HUES48 (cell line): ENCODE results near the gene NPTXR.

ENCODE experiments used
- H3K27ac ChIP-seq: one replicate; pipeline ENCODE4 v1.7.0; 2013; ENCODE audit warnings: low read depth, low read length, inconsistent platforms
- H3K27me3 ChIP-seq: 2 replicates; pipeline ENCODE4 v1.6.1; 2013; ENCODE audit warnings: mild to moderate bottlenecking, low read length; ENCODE audit not compliant: control insufficient read depth, insufficient read depth
- H3K36me3 ChIP-seq: 2 replicates; pipeline ENCODE4 v1.6.1; 2013; ENCODE audit warnings: low read length; ENCODE audit not compliant: control insufficient read depth, insufficient read depth
- H3K4me1 ChIP-seq: 2 replicates; pipeline ENCODE4 v1.6.1; 2013; ENCODE audit warnings: mild to moderate bottlenecking, low read length; ENCODE audit not compliant: control insufficient read depth, insufficient read depth
- H3K4me3 ChIP-seq: 2 replicates; pipeline ENCODE4 v1.5.1; 2013; ENCODE audit warnings: mild to moderate bottlenecking, low read depth, low read length
- H3K9ac ChIP-seq: 2 replicates; pipeline ENCODE4 v1.6.1; 2013; ENCODE audit warnings: mild to moderate bottlenecking, low read depth, low read length, moderate library complexity
- H3K9me3 ChIP-seq: 2 replicates; pipeline ENCODE4 v1.6.1; 2013; ENCODE audit warnings: low read length; ENCODE audit not compliant: control insufficient read depth, insufficient read depth

The NPTXR gene

DNA sequence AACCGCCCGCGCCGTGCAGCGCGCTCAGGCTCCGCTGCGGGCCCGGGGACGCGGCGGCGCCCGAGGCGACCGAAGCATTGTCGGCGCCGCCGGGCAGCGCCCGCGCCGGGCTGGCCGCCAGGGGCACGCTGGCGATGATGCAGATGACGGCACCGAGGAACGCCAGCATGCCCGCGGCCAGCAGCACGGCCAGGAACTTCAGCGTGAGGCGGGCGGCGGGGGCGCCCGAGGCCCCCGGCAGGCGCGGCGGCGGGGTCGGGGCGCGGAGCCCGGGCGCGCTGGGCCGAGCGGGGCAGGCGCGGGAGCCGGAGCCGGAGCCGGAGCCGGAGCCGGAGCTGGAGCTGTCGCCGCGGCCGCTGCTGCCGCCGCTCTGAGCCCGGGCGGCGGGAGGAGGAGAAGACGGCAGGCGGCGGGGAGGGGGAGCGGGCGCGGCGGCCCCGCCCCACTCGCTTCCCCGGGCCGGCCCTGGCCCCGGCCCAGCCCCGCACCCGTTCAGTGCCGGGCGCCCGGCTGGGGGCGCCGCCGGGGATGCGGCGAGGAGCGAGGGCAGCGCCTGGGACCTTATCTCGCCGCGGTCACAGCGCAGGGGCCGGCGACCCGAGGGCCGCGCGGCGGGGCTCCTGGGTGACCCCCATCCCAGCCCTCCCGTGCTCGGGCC, at the start of gene NPTXR:
NPTXR (minus strand) TSS at position 372 of the 658 bp plus-strand sequence.
- peaks cover 53% of the 10 kb centered on the region for H3K27me3 ChIP-seq
- H3K27ac ChIP-seq: no peak within 1 kb of the TSS
- 0 out of 2 replicates have a peak, but pooled peaks cover 7% of the 10 kb centered on the region for H3K4me1 ChIP-seq
- no peak within 1 kb of the TSS for H3K9ac ChIP-seq
- H3K4me3 ChIP-seq: peak within 1 kb of the TSS; percentile 71
- no peaks in the 10 kb centered on the region for H3K36me3 ChIP-seq
- H3K9me3 ChIP-seq: no peaks in the 10 kb centered on the region

DNA sequence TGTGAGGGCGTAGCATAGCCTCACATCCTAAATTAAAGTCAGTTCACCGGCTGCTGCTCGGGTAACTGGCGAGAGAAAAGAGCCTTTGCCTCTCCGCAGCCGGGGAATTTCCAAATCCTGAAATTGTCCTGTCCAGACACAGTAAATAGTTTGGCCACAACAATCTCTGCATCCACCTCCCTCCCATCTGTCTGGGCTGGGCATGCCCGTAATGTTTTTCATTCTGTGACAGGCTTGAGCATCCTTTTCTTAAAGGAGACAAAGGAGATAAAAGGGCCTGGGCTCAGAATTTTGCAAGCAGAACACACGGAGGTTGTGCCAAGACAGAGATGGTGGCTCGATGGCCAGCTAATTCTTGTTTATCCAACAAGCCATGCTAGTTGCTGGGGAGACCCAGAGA, 47.4 kb upstream of the NPTXR start:
- H3K36me3 ChIP-seq: no peaks in the 10 kb centered on the region
- H3K27me3 ChIP-seq: no peaks in the 10 kb centered on the region
- H3K4me3 ChIP-seq: no peak overlapping the region
- H3K9ac ChIP-seq: no peak overlapping the region
- H3K9me3 ChIP-seq: no peaks in the 10 kb centered on the region
- no peak overlapping the region for H3K27ac ChIP-seq
- no peaks in the 10 kb centered on the region for H3K4me1 ChIP-seq

DNA sequence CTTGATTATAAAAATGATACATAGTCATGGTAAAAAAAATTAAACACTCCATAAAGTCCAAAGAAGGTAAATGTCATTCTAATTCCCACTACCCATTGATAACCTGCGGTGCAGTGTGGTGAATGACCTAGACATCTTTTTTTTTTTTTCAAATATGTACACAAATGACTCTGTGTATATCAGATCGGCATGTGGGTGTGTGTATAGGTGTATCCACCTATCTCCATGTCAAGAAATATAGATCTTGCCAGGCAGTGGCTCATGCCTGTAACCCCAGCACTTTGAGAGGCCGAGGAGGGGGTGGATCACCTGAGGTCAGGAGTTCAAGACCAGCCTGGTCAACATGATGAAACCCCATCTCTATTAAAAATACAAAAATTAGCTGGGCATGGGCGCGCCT, 46.5 kb upstream of the NPTXR start:
- Histone ChIP-seq H3K4me1 (no peaks in the 10 kb centered on the region), H3K9me3 (no peaks in the 10 kb centered on the region), H3K27ac (no peak overlapping the region), H3K9ac (no peak overlapping the region), H3K4me3 (no peak overlapping the region), H3K27me3 (no peaks in the 10 kb centered on the region), H3K36me3 (no peaks in the 10 kb centered on the region)

DNA sequence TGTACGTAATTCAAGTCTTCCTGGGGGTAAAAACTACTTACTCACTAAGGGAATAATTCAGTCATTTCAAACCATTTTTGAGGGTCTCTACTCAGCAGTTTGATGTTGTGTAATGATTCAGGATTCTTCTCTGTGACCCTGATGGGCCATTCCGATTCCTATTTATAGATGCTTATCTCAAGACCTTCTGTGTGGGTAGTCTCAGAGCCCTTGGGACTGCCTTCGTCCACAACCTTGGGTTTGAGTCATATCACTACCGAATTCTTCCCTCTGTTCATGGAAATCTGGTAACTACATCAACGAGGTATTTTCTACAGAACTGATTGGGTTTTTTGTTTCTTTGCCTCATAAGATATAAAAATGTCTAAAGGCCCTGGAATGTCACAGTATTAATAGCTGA, 42.5 kb upstream of the NPTXR start:
- H3K4me1 ChIP-seq: no peaks in the 10 kb centered on the region
- H3K9ac ChIP-seq: no peak overlapping the region
- no peaks in the 10 kb centered on the region for H3K9me3 ChIP-seq
- H3K27me3 ChIP-seq: no peaks in the 10 kb centered on the region
- no peak overlapping the region for H3K4me3 ChIP-seq
- no peak overlapping the region for H3K27ac ChIP-seq
- no peaks in the 10 kb centered on the region for H3K36me3 ChIP-seq

- Histone ChIP-seq H3K27me3 (no peaks in the 10 kb centered on the region), H3K4me3 (no peak overlapping the region), H3K4me1 (no peaks in the 10 kb centered on the region)
Observed at GRCh38 chr22:38882972-38883622, 39.3 kb upstream of the NPTXR start.

DNA sequence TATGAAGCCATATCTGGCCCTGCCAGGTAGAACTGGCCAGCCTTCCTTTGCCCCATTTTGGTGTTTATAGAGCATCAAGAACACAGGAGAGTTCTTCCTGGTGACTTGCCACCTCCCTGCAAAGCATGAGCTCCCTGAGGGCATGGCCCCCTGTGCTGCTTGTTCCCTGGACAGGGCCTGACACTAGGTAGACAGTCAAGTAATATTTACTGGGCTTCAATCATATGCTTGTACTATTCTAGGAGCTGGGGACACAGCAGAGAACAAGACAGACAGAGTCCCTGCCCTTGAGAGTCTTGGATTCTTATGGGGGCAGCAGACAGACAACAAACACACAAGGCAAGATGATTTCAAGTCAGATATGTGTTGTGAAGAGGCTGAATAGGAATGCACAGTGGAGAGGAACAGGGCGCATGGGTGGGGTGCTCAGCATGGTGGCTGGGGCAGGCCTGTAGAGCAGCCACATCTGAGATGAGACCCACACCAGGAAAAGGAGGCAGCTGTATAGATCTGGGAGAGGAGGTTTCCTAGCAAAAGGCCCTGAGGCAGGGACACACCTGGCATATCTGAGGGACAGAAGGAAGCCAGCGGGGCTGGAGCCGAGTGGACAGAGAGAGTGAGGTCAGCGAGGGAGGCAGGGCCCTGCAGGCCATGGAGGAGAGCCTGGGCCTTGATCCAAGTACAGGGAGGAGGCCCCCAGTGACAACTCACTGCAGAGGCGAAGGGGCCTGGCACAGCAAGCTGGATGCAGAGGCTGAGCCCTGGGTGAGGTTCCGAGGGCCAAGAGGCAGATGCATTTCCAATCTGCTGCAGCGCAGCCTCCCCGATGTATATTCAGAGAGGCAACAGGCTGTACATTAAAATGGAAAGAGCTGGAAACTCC, 38.4 kb upstream of the NPTXR start:
- Histone ChIP-seq H3K9me3 (no peaks in the 10 kb centered on the region), H3K27me3 (no peaks in the 10 kb centered on the region), H3K27ac (no peak overlapping the region), H3K36me3 (no peaks in the 10 kb centered on the region), H3K4me3 (no peak overlapping the region), H3K4me1 (no peaks in the 10 kb centered on the region), H3K9ac (no peak overlapping the region)

More at GRCh38 chr22:38882972-38883622, 39.3 kb upstream of the NPTXR start:
- H3K9ac ChIP-seq: no peak overlapping the region
- H3K27ac ChIP-seq: no peak overlapping the region
- no peaks in the 10 kb centered on the region for H3K9me3 ChIP-seq
- H3K36me3 ChIP-seq: no peaks in the 10 kb centered on the region

GRCh38 chr22:38881464-38881871, 37.6 kb upstream of the NPTXR start:
- H3K27ac ChIP-seq: no peak overlapping the region

DNA sequence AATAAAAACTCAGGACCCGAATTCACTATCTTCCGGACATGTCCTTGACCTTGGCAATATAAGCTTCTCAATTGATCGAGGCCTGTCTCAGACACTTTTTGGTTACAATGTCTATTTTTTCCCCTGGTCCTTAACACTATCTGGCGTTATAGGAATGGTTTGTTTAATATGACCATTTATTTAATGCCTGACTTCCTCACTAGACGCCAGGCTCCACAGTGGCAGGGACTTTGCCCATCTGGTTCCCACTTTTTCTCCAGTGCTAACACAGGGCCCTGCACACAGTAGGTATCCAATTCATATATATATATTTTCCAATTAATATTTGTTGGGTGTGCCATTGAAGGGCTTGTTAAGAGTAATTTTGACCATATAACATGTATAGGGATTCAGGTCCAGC, 36.1 kb upstream of the NPTXR start:
- no peaks in the 10 kb centered on the region for H3K9me3 ChIP-seq

More at GRCh38 chr22:38881464-38881871, 37.6 kb upstream of the NPTXR start:
- H3K4me3 ChIP-seq: no peak overlapping the region
- H3K27me3 ChIP-seq: no peaks in the 10 kb centered on the region
- no peaks in the 10 kb centered on the region for H3K9me3 ChIP-seq
- no peaks in the 10 kb centered on the region for H3K4me1 ChIP-seq
- H3K36me3 ChIP-seq: no peaks in the 10 kb centered on the region
- no peak overlapping the region for H3K9ac ChIP-seq

DNA sequence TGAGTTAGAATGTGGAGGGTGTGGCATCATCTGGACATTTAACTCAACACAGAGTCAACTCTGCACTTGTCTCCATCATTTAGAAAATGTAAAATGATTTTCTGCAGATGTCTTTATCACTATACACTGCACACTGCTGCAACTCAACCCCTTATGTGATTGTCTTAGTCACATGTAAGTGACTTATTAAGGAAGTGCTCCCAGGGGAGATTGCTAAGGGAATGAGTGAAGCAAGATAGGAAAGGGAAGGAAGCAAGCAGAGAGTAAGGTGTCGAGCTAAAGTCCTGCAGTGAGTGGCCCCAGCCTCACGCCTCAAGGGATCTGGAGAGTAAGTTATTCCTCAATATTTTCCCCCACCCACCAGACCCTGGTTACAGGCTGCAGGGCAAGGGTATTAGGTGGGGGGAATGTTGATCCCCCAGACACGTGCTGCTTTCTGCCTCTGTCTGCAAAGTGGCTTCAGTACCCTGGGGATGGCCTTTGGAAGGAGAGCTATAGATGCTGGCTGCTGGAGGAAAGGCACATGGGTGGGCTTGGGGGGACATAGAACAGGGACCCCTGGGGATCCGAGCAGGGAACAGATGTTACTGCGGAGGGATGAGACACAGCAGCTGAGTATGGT, 35.4 kb upstream of the NPTXR start:
- no peaks in the 10 kb centered on the region for H3K27me3 ChIP-seq
- no peak overlapping the region for H3K4me3 ChIP-seq
- no peaks in the 10 kb centered on the region for H3K9me3 ChIP-seq
- peaks cover 5% of the 10 kb centered on the region; the same call in 1 of the 2 replicates for H3K4me1 ChIP-seq
- H3K36me3 ChIP-seq: no peaks in the 10 kb centered on the region
- no peak overlapping the region for H3K9ac ChIP-seq
- H3K27ac ChIP-seq: no peak overlapping the region

More for the DNA sequence above, 36.1 kb upstream of the NPTXR start:
- no peak overlapping the region for H3K4me3 ChIP-seq
- no peak overlapping the region for H3K27ac ChIP-seq
- H3K9ac ChIP-seq: no peak overlapping the region
- H3K4me1 ChIP-seq: peaks cover 5% of the 10 kb centered on the region; the same call in 1 of the 2 replicates
- H3K36me3 ChIP-seq: no peaks in the 10 kb centered on the region
- H3K27me3 ChIP-seq: no peaks in the 10 kb centered on the region

- Histone ChIP-seq H3K27ac (no peak overlapping the region), H3K27me3 (no peaks in the 10 kb centered on the region), H3K4me1 (peaks cover 14% of the 10 kb centered on the region), H3K4me3 (no peak overlapping the region), H3K9me3 (no peaks in the 10 kb centered on the region), H3K36me3 (no peaks in the 10 kb centered on the region), H3K9ac (no peak overlapping the region)
Observed at GRCh38 chr22:38878001-38878400, 34.2 kb upstream of the NPTXR start.
